Right lobe of liver (tissue), 4 donors: Measurements from ENCODE around the gene RNASE9.

Experiments used
- CTCF ChIP-seq, 4 donors: fragments of 200-600 bp in 3 of 4; fragments of 450-650 bp in 1 of 4; IDR thresholded peaks; one replicate each; pipeline versions ENCODE4 v1.5.1 to v1.8.0; 2016 to 2022; ENCODE audit warnings: antibody characterized with exemption in 4 of 4, mild to moderate bottlenecking in 2 of 4
- POLR2A ChIP-seq: fragments of 450-650 bp; IDR thresholded peaks from one replicate; pipeline ENCODE4 v1.6.1; 2017; ENCODE audit warnings: antibody characterized with exemption, mild to moderate bottlenecking
- donor health status: DM: no; HTN: no; CAD: no.
- donor health status: DM: no; HTN: no; CAD: no.
- donor health status: DM: no; HTN: yes; CAD: no.

GRCh38 chr14:20516921-20517320 is 43.9 kb downstream of the RNASE9 start:
- no peak for TF ChIP-seq CTCF (IDR thresholded peaks at IDR 0.05)
- TF ChIP-seq POLR2A, result no peak
